GM19395 (cell line): ENCODE results near the gene SCARF1.
"Not testable (repeated sequence)": the region's sequence is repeated elsewhere in the genome, so short reads cannot be mapped to it uniquely, and the experiment has no call there.

Experiments used
- ATAC-seq: cut with Tn5 transposase; IDR thresholded peaks from one replicate; pipeline ENCODE4 v1.9.1; 2021; ENCODE audit warnings: mild to moderate bottlenecking, moderate library complexity; ENCODE audit not compliant: unreplicated experiment

The SCARF1 gene

GRCh38 chr17:1645207-1646171 lies at the start of gene SCARF1:
TSS of gene SCARF1 (minus strand) at chr17:1645732. CDS start at chr17:1645697, 35 bp downstream.
- no peak for ATAC-seq

GRCh38 chr17:1693339-1693738 lies 47.8 kb upstream of the SCARF1 start:
- ATAC-seq = no peak

GRCh38 chr17:1690544-1691221 lies 45.2 kb upstream of the SCARF1 start:
- no peak for ATAC-seq

- not testable (repeated sequence) for ATAC-seq
Measured at GRCh38 chr17:1688405-1688804, 42.9 kb upstream of the SCARF1 start.

GRCh38 chr17:1686086-1686485 lies 40.6 kb upstream of the SCARF1 start:
- ATAC-seq = no peak

- peak; percentile 97 for ATAC-seq
Measured at GRCh38 chr17:1684378-1685189, 39.1 kb upstream of the SCARF1 start, which contains the start of gene PRPF8. TSS of gene PRPF8 (minus strand) at chr17:1684867. CDS start at chr17:1684571, 296 bp downstream.

- ATAC-seq = no peak
Measured at GRCh38 chr17:1683459-1683858, 37.9 kb upstream of the SCARF1 start.

GRCh38 chr17:1676401-1676800 lies 30.9 kb upstream of the SCARF1 start:
- no peak for ATAC-seq

- no peak for ATAC-seq
Measured at GRCh38 chr17:1673041-1673785, 27.7 kb upstream of the SCARF1 start.

GRCh38 chr17:1663934-1664333 lies 18.4 kb upstream of the SCARF1 start:
- ATAC-seq = not testable (repeated sequence)

GRCh38 chr17:1661045-1661444 lies 15.5 kb upstream of the SCARF1 start:
- no peak for ATAC-seq

GRCh38 chr17:1658100-1658499 lies 12.6 kb upstream of the SCARF1 start:
- ATAC-seq = no peak

- no peak for ATAC-seq
Measured at GRCh38 chr17:1653735-1654134, 8.2 kb upstream of the SCARF1 start.

- not testable (repeated sequence) for ATAC-seq
Measured at GRCh38 chr17:1652794-1653193, 7.3 kb upstream of the SCARF1 start.

- ATAC-seq = no peak
Measured at GRCh38 chr17:1651559-1651844, 6.0 kb upstream of the SCARF1 start.

GRCh38 chr17:1650731-1651558 lies 5.4 kb upstream of the SCARF1 start:
- ATAC-seq = no peak

- ATAC-seq = no peak
Measured at GRCh38 chr17:1649844-1650501, 4.4 kb upstream of the SCARF1 start, which contains the start of gene RILP. TSS of gene RILP (minus strand) at chr17:1649866. CDS start at chr17:1649804, 62 bp downstream.

GRCh38 chr17:1648963-1649843 lies 3.7 kb upstream of the SCARF1 start:
- peak; percentile 46 for ATAC-seq
